DMS153 treated with DMSO at 0.1 percent for 48 hours (cell line): Measurements from ENCODE around the gene B4GALT6.

ENCODE experiments used
- DNase-seq: peaks from one replicate; lab custom pipeline; 2025; ENCODE audit not compliant: unreplicated experiment; lab: John Stamatoyannopoulos, UW

B4GALT6 gene

GRCh38 chr18:31688606-31689005, 4.2 kb upstream of the B4GALT6 start:
- DNase-seq: no peak

- no peak for DNase-seq
Measured at GRCh38 chr18:31686986-31687928, 2.9 kb upstream of the B4GALT6 start.

GRCh38 chr18:31686572-31686971, 2.2 kb upstream of the B4GALT6 start:
- DNase-seq: no peak

- peak; percentile 48 for DNase-seq
Measured at GRCh38 chr18:31685097-31686082, 1.0 kb upstream of the B4GALT6 start.

GRCh38 chr18:31683968-31684278, 458 bp downstream of the B4GALT6 start:
- DNase-seq: no peak

GRCh38 chr18:31683106-31683505, 1.3 kb downstream of the B4GALT6 start:
- no peak for DNase-seq

GRCh38 chr18:31680831-31681568, 3.4 kb downstream of the B4GALT6 start:
- DNase-seq: peak; percentile 12

- no peak for DNase-seq
Measured at GRCh38 chr18:31680433-31680811, 4.0 kb downstream of the B4GALT6 start.

GRCh38 chr18:31679791-31680432, 4.5 kb downstream of the B4GALT6 start:
- no peak for DNase-seq

- no peak for DNase-seq
Measured at GRCh38 chr18:31679133-31679742, 5.1 kb downstream of the B4GALT6 start.

GRCh38 chr18:31678425-31678824, 6.0 kb downstream of the B4GALT6 start:
- DNase-seq: no peak

GRCh38 chr18:31677592-31677991, 6.8 kb downstream of the B4GALT6 start:
- DNase-seq: no peak

GRCh38 chr18:31675404-31675803, 9.0 kb downstream of the B4GALT6 start:
- no peak for DNase-seq

GRCh38 chr18:31672628-31673135, 11.7 kb downstream of the B4GALT6 start:
- no peak for DNase-seq

GRCh38 chr18:31671951-31672350, 12.4 kb downstream of the B4GALT6 start:
- DNase-seq: no peak

GRCh38 chr18:31669541-31669940, 14.8 kb downstream of the B4GALT6 start:
- no peak for DNase-seq

GRCh38 chr18:31667185-31667584, 17.2 kb downstream of the B4GALT6 start:
- no peak for DNase-seq

- DNase-seq: no peak
Measured at GRCh38 chr18:31666055-31666454, 18.3 kb downstream of the B4GALT6 start.

GRCh38 chr18:31664101-31664500, 20.3 kb downstream of the B4GALT6 start:
- DNase-seq: no peak

GRCh38 chr18:31661965-31662364, 22.4 kb downstream of the B4GALT6 start:
- DNase-seq: no peak
